HT1080 (cell line): Measurements from ENCODE around the gene ROR2. TPM values are rescaled to one million over a fixed set of nuclear protein-coding genes. Genes with fewer than 3 reads are reported as not detected.

Source experiments
- DNase-seq: peaks from one replicate; pipeline ENCODE4 v3.0.0-alpha.2; 2015; ENCODE audit warnings: low read depth
- total RNA-seq: library from RNA; depleted of rRNA; stranded (reverse); fragments of >200 nt; shearing (Covaris generic); gene quantifications from 2 replicates; pipeline ENCODE4 v1.2.3, GENCODE V29; 2014

Gene ROR2
- total RNA-seq, 1 experiment from 2014 or later: 0.29 TPM

GRCh38 chr9:91902475-91903125 lies 47.4 kb downstream of the ROR2 start:
- no peak for DNase-seq

- no peak for DNase-seq
Measured at GRCh38 chr9:91900797-91901177, 49.2 kb downstream of the ROR2 start.

- DNase-seq: no peak
Measured at GRCh38 chr9:91900055-91900796, 49.8 kb downstream of the ROR2 start.

GRCh38 chr9:91899594-91899993 lies 50.4 kb downstream of the ROR2 start:
- no peak for DNase-seq

- no peak for DNase-seq
Measured at GRCh38 chr9:91899219-91899563, 50.8 kb downstream of the ROR2 start.

- DNase-seq: peak; percentile 37
Measured at GRCh38 chr9:91898451-91899218, 51.4 kb downstream of the ROR2 start.

GRCh38 chr9:91897201-91897600 lies 52.8 kb downstream of the ROR2 start:
- no peak for DNase-seq

GRCh38 chr9:91896513-91897121 lies 53.4 kb downstream of the ROR2 start:
- DNase-seq: no peak

- DNase-seq: no peak
Measured at GRCh38 chr9:91896097-91896496, 53.9 kb downstream of the ROR2 start.

- no peak for DNase-seq
Measured at GRCh38 chr9:91894536-91894935, 55.5 kb downstream of the ROR2 start.

- no peak for DNase-seq
Measured at GRCh38 chr9:91894023-91894422, 56.0 kb downstream of the ROR2 start.

GRCh38 chr9:91891915-91892314 lies 58.1 kb downstream of the ROR2 start:
- no peak for DNase-seq

GRCh38 chr9:91890662-91891061 lies 59.4 kb downstream of the ROR2 start:
- no peak for DNase-seq

- no peak for DNase-seq
Measured at GRCh38 chr9:91889161-91889911, 60.7 kb downstream of the ROR2 start.

GRCh38 chr9:91886414-91887076 lies 63.5 kb downstream of the ROR2 start:
- DNase-seq: no peak

GRCh38 chr9:91885746-91886413 lies 64.1 kb downstream of the ROR2 start:
- no peak for DNase-seq

- DNase-seq: no peak
Measured at GRCh38 chr9:91884696-91885687, 65.0 kb downstream of the ROR2 start.

GRCh38 chr9:91884153-91884552 lies 65.9 kb downstream of the ROR2 start:
- DNase-seq: no peak

- no peak for DNase-seq
Measured at GRCh38 chr9:91883503-91883902, 66.5 kb downstream of the ROR2 start.
